Peyer's patch (tissue), 4 donors: ENCODE results near the gene CTDNEP1. TPM values are rescaled to one million over a fixed set of nuclear protein-coding genes. Genes with fewer than 3 reads are reported as not detected.

Source experiments
- DNase-seq, 3 donors: peaks; one replicate each; pipeline ENCODE4 v3.0.0-alpha.2; 2017 to 2019
- H3K27ac ChIP-seq, 4 donors: fragments of 200-600 bp; sonication (generic); one replicate each; pipeline ENCODE4 v1.5.1; 2016 to 2019
- H3K27me3 ChIP-seq, 2 donors: fragments of 200-600 bp; sonication (generic); one replicate each; pipeline ENCODE4 v1.5.1; 2019
- H3K36me3 ChIP-seq, 3 donors: fragments of 200-600 bp; sonication (generic); one replicate each; pipeline ENCODE4 v1.5.1; 2016 to 2019
- H3K4me1 ChIP-seq, 4 donors: fragments of 200-600 bp; sonication (generic); one replicate each; pipeline ENCODE4 v1.5.1; 2016 to 2019
- H3K4me3 ChIP-seq, 4 donors: fragments of 200-600 bp; sonication (generic); 1 replicate in 3 of 4; 2 replicates in 1 of 4; pipeline ENCODE4 v1.5.1; 2016 to 2019; ENCODE audit warnings: mild to moderate bottlenecking in 1 of 4
- H3K9me3 ChIP-seq, 4 donors: fragments of 200-600 bp; sonication (generic); one replicate each; pipeline ENCODE4 v1.5.1; 2016 to 2019; ENCODE audit warnings: mild to moderate bottlenecking in 1 of 4
- CTCF ChIP-seq, 6 experiments: fragments of 450-650 bp in 4 of 6; fragments of 200-600 bp in 2 of 6; sonication (generic) in 1 of 6; IDR thresholded peaks; one replicate each; pipeline ENCODE4 v1.5.1; 2017 to 2019; ENCODE audit warnings: antibody characterized with exemption in 6 of 6, mild to moderate bottlenecking in 3 of 6, moderate library complexity in 1 of 6
- POLR2A ChIP-seq, 2 donors: fragments of 450-650 bp; IDR thresholded peaks; one replicate each; pipeline ENCODE4 v1.5.1; 2017; ENCODE audit warnings: antibody characterized with exemption in 2 of 2, mild to moderate bottlenecking in 2 of 2, moderate library complexity in 2 of 2
- total RNA-seq, 4 donors: library from RNA; depleted of rRNA; stranded (reverse); fragments of >200 nt; gene quantifications; one replicate each; pipeline ENCODE4 v1.1.0, GENCODE V29; 2016

Gene CTDNEP1
- total RNA-seq, 4 donors from 2014 or later = 55.3 to 86.9 (median 76.4) TPM

- H3K27me3 ChIP-seq = no peaks in the 10 kb centered on the region
- no peak for TF ChIP-seq POLR2A (IDR thresholded peaks at IDR 0.05)
- TF ChIP-seq CTCF (IDR thresholded peaks at IDR 0.05) = no peak
- H3K4me3 ChIP-seq = no peak overlapping the region
- no peak for DNase-seq
- no peak overlapping the region for H3K27ac ChIP-seq
- H3K4me1 ChIP-seq = peaks cover 0 to 26% (median 11%) of the 10 kb centered on the region in 4 donors
- H3K36me3 ChIP-seq = peaks cover 0 to 34% (median 0%) of the 10 kb centered on the region in 3 donors
- no peaks in the 10 kb centered on the region for H3K9me3 ChIP-seq
These were observed 3.0 kb upstream of the CTDNEP1 start for GRCh38 chr17:7254511-7254910.

GRCh38 chr17:7253082-7253481, 1.5 kb upstream of the CTDNEP1 start:
- no peak for DNase-seq
- no peaks in the 10 kb centered on the region for H3K9me3 ChIP-seq
- peaks cover 0 to 32% (median 0%) of the 10 kb centered on the region in 3 donors for H3K36me3 ChIP-seq
- TF ChIP-seq POLR2A (IDR thresholded peaks at IDR 0.05) (no peak), CTCF (IDR thresholded peaks at IDR 0.05) (no peak)
- H3K27ac ChIP-seq = peak overlapping the region; percentile 98 to 100 (median 98)
- H3K4me1 ChIP-seq = peaks cover 0 to 37% (median 16%) of the 10 kb centered on the region in 4 donors
- peak overlapping the region; percentile 82 to 100 (median 88) for H3K4me3 ChIP-seq
- H3K27me3 ChIP-seq = no peaks in the 10 kb centered on the region

GRCh38 chr17:7252176-7253043, 876 bp upstream of the CTDNEP1 start, which contains the start of gene ELP5:
Gene ELP5, plus strand, starts transcription at chr17:7252215. Its CDS starts 336 bp downstream, at chr17:7252551.
- Histone ChIP-seq H3K4me1 (peaks cover 0 to 37% (median 16%) of the 10 kb centered on the region in 4 donors), H3K9me3 (no peaks in the 10 kb centered on the region), H3K27me3 (no peaks in the 10 kb centered on the region), H3K36me3 (peaks cover 0 to 30% (median 0%) of the 10 kb centered on the region in 3 donors), H3K27ac (peak within 1 kb of the TSS; percentile 98 to 100 (median 98)), H3K4me3 (peak within 1 kb of the TSS; percentile 82 to 100 (median 88))
- TF ChIP-seq CTCF (IDR thresholded peaks at IDR 0.05) = peak in 5 of 6 experiments; percentile 22 to 54 (median 37)
- peak; percentile 66 to 77 for TF ChIP-seq POLR2A (IDR thresholded peaks at IDR 0.05)
- peak; percentile 93 to 98 (median 97) for DNase-seq

GRCh38 chr17:7250695-7251627, 573 bp downstream of the CTDNEP1 start:
- no peaks in the 10 kb centered on the region for H3K27me3 ChIP-seq
- DNase-seq = no peak
- no peaks in the 10 kb centered on the region for H3K9me3 ChIP-seq
- peak overlapping the region; percentile 82 to 100 (median 88) for H3K4me3 ChIP-seq
- no peak for TF ChIP-seq POLR2A (IDR thresholded peaks at IDR 0.05)
- peaks cover 0 to 33% (median 16%) of the 10 kb centered on the region in 4 donors for H3K4me1 ChIP-seq
- H3K36me3 ChIP-seq = peaks cover 0 to 30% (median 0%) of the 10 kb centered on the region in 3 donors
- H3K27ac ChIP-seq = peak overlapping the region; percentile 98 to 100 (median 98)

- peak overlapping the region in 1 of 4 donors; percentile 98 for H3K27ac ChIP-seq
- peaks cover 0 to 30% (median 0%) of the 10 kb centered on the region in 3 donors for H3K36me3 ChIP-seq
- no peaks in the 10 kb centered on the region for H3K27me3 ChIP-seq
- peak overlapping the region in 3 of 4 donors; percentile 86 to 100 (median 89) for H3K4me3 ChIP-seq
- no peaks in the 10 kb centered on the region for H3K9me3 ChIP-seq
- no peak for TF ChIP-seq POLR2A (IDR thresholded peaks at IDR 0.05)
- TF ChIP-seq CTCF (IDR thresholded peaks at IDR 0.05) = no peak
- H3K4me1 ChIP-seq = peaks cover 0 to 33% (median 16%) of the 10 kb centered on the region in 4 donors
- no peak for DNase-seq
These were observed 1.7 kb downstream of the CTDNEP1 start for GRCh38 chr17:7249830-7250229.
